HG02943 (cell line): Measurements from ENCODE around the gene NAV2.
A peak's percentile ranks its signal among the peaks of the same experiment; 100 is the strongest.

Experiments
- ATAC-seq: cut with Tn5 transposase; IDR thresholded peaks from one replicate; pipeline ENCODE4 v1.9.1; 2021; ENCODE audit warnings: mild to moderate bottlenecking, low read depth, moderate library complexity; ENCODE audit not compliant: unreplicated experiment

NAV2 gene

GRCh38 chr11:20088397-20089225 lies 376.0 kb downstream of the NAV2 start:
- no peak for ATAC-seq

GRCh38 chr11:20089367-20089766 lies 376.7 kb downstream of the NAV2 start:
- ATAC-seq, result no peak

GRCh38 chr11:20089796-20090653 lies 377.4 kb downstream of the NAV2 start:
- no peak for ATAC-seq

- no peak for ATAC-seq
These were observed 378.2 kb downstream of the NAV2 start for GRCh38 chr11:20090654-20091374.

GRCh38 chr11:20093775-20094174 lies 381.1 kb downstream of the NAV2 start:
- no peak for ATAC-seq

GRCh38 chr11:20095189-20095588 lies 382.6 kb downstream of the NAV2 start:
- no peak for ATAC-seq

GRCh38 chr11:20097319-20098221 lies 384.9 kb downstream of the NAV2 start:
- ATAC-seq, result no peak

GRCh38 chr11:20099527-20099926 lies 386.9 kb downstream of the NAV2 start:
- ATAC-seq, result no peak

GRCh38 chr11:20102397-20102796 lies 389.8 kb downstream of the NAV2 start:
- ATAC-seq, result no peak

GRCh38 chr11:20103281-20103680 lies 390.6 kb downstream of the NAV2 start:
- no peak for ATAC-seq

- ATAC-seq, result no peak
These were observed 392.8 kb downstream of the NAV2 start for GRCh38 chr11:20105427-20105826.

GRCh38 chr11:20109731-20110445 lies 397.3 kb downstream of the NAV2 start:
- ATAC-seq, result no peak

GRCh38 chr11:20110908-20111669 lies 398.5 kb downstream of the NAV2 start:
- ATAC-seq, result peak; percentile 68

- ATAC-seq, result no peak
These were observed 399.2 kb downstream of the NAV2 start for GRCh38 chr11:20111871-20112270.

- no peak for ATAC-seq
These were observed 399.9 kb downstream of the NAV2 start for GRCh38 chr11:20112291-20113148.

- ATAC-seq, result no peak
These were observed 400.5 kb downstream of the NAV2 start for GRCh38 chr11:20113149-20113438.

- no peak for ATAC-seq
These were observed 402.0 kb downstream of the NAV2 start for GRCh38 chr11:20114588-20114987.

- ATAC-seq, result no peak
These were observed 404.2 kb downstream of the NAV2 start for GRCh38 chr11:20116825-20117224.
